Measurements from ENCODE around the gene UNCX.
A peak's percentile ranks its signal among the peaks of the same experiment; 100 is the strongest.

UNCX gene

GRCh38 chr7:1209097-1209496, 23.6 kb upstream of the UNCX start:
- H3K79me2 ChIP-seq (ENCODE audit: insufficient read depth, low read length), result no peaks in the 10 kb centered on the region
- no peaks in the 10 kb centered on the region for H3K27me3 ChIP-seq (ENCODE audit: low read length)
- no peak overlapping the region for H3K9ac ChIP-seq (ENCODE audit: low read length)
- H3K27ac ChIP-seq (ENCODE audit: low read depth, low read length), result no peak overlapping the region
- H3F3A ChIP-seq (ENCODE audit: insufficient read depth), result no peaks in the 10 kb centered on the region
- H3K4me2 ChIP-seq (ENCODE audit: low read depth, low read length, poor library complexity, severe bottlenecking), result no peak overlapping the region
- no peaks in the 10 kb centered on the region for H3K36me3 ChIP-seq (ENCODE audit: low read length)
- H3K9me3 ChIP-seq (ENCODE audit: insufficient read depth, low read length), result no peaks in the 10 kb centered on the region
- H3K9me2 ChIP-seq (replicated peaks; ENCODE audit: insufficient read depth, low read length), result no peaks in the 10 kb centered on the region
- no peak overlapping the region for H2AFZ ChIP-seq (ENCODE audit: low read depth, low read length, severe bottlenecking)
- no peaks in the 10 kb centered on the region for H4K20me1 ChIP-seq (ENCODE audit: low read depth, low read length)
- no peak for TF ChIP-seq CTCF (IDR thresholded peaks at IDR 0.05; ENCODE audit: insufficient read depth, low read length, poor library complexity, severe bottlenecking)
- TF ChIP-seq EZH2phosphoT487 (conservative IDR thresholded peaks at IDR 0.05; ENCODE audit: low read length), result no peak
- H3K4me3 ChIP-seq (ENCODE audit: insufficient read depth, low read length, poor library complexity, severe bottlenecking), result no peak overlapping the region

- Histone ChIP-seq H2AFZ (ENCODE audit: low read depth, low read length, severe bottlenecking) (no peak overlapping the region), H3K9ac (ENCODE audit: low read length) (no peak overlapping the region), H3F3A (ENCODE audit: insufficient read depth) (no peaks in the 10 kb centered on the region), H3K9me2 (replicated peaks; ENCODE audit: insufficient read depth, low read length) (no peaks in the 10 kb centered on the region), H3K9me3 (ENCODE audit: insufficient read depth, low read length) (no peaks in the 10 kb centered on the region), H4K20me1 (ENCODE audit: low read depth, low read length) (no peaks in the 10 kb centered on the region), H3K4me3 (ENCODE audit: insufficient read depth, low read length, poor library complexity, severe bottlenecking) (no peak overlapping the region), H3K4me2 (ENCODE audit: low read depth, low read length, poor library complexity, severe bottlenecking) (no peak overlapping the region), H3K27ac (ENCODE audit: low read depth, low read length) (no peak overlapping the region), H3K27me3 (ENCODE audit: low read length) (no peaks in the 10 kb centered on the region), H3K36me3 (ENCODE audit: low read length) (no peaks in the 10 kb centered on the region), H3K79me2 (ENCODE audit: insufficient read depth, low read length) (no peaks in the 10 kb centered on the region)
- TF ChIP-seq CTCF (IDR thresholded peaks at IDR 0.05; ENCODE audit: insufficient read depth, low read length, poor library complexity, severe bottlenecking) (no peak), EZH2phosphoT487 (conservative IDR thresholded peaks at IDR 0.05; ENCODE audit: low read length) (0 out of 2 replicates have a peak, but pooled peaks have one; percentile 11)
Measured at GRCh38 chr7:1210321-1210978, 22.2 kb upstream of the UNCX start.

GRCh38 chr7:1210979-1211608, 21.6 kb upstream of the UNCX start:
- no peak overlapping the region for H2AFZ ChIP-seq (ENCODE audit: low read depth, low read length, severe bottlenecking)
- H4K20me1 ChIP-seq (ENCODE audit: low read depth, low read length), result no peaks in the 10 kb centered on the region
- no peak overlapping the region for H3K9ac ChIP-seq (ENCODE audit: low read length)
- no peaks in the 10 kb centered on the region for H3K9me3 ChIP-seq (ENCODE audit: insufficient read depth, low read length)
- no peak overlapping the region for H3K4me2 ChIP-seq (ENCODE audit: low read depth, low read length, poor library complexity, severe bottlenecking)
- no peaks in the 10 kb centered on the region for H3K36me3 ChIP-seq (ENCODE audit: low read length)
- no peak overlapping the region for H3K27ac ChIP-seq (ENCODE audit: low read depth, low read length)
- H3K79me2 ChIP-seq (ENCODE audit: insufficient read depth, low read length), result no peaks in the 10 kb centered on the region
- H3K9me2 ChIP-seq (replicated peaks; ENCODE audit: insufficient read depth, low read length), result no peaks in the 10 kb centered on the region
- H3K4me3 ChIP-seq (ENCODE audit: insufficient read depth, low read length, poor library complexity, severe bottlenecking), result no peak overlapping the region
- no peaks in the 10 kb centered on the region for H3F3A ChIP-seq (ENCODE audit: insufficient read depth)
- no peak for TF ChIP-seq CTCF (IDR thresholded peaks at IDR 0.05; ENCODE audit: insufficient read depth, low read length, poor library complexity, severe bottlenecking)
- no peak for TF ChIP-seq EZH2phosphoT487 (conservative IDR thresholded peaks at IDR 0.05; ENCODE audit: low read length)
- H3K27me3 ChIP-seq (ENCODE audit: low read length), result no peaks in the 10 kb centered on the region
